Upper lobe of left lung (tissue), 6 donors: Measurements from ENCODE around the gene TLE3. TPM values are rescaled to one million over a fixed set of nuclear protein-coding genes. Genes with fewer than 3 reads are reported as not detected.

Experiments used
- ATAC-seq, 2 donors: fragments of 200-7000 bp; cut with Tn5 transposase; one replicate each; pipeline ENCODE4 v1.9.1; 2022; ENCODE audit warnings: mild to moderate bottlenecking in 2 of 2, moderate library complexity in 2 of 2; ENCODE audit not compliant: low FRiP score in 2 of 2
- DNase-seq, 2 donors: peaks; one replicate each; pipeline ENCODE4 v3.0.0-alpha.2; 2019 to 2020
- H3K27ac ChIP-seq, 4 donors: fragments of 200-600 bp; sonication (generic); one replicate each; pipeline ENCODE4 v1.5.1; 2016 to 2019
- H3K27me3 ChIP-seq, 4 donors: fragments of 200-600 bp; sonication (generic); one replicate each; pipeline ENCODE4 v1.5.1; 2017 to 2019
- H3K36me3 ChIP-seq, 4 donors: fragments of 200-600 bp; sonication (generic); one replicate each; pipeline ENCODE4 v1.5.1; 2016 to 2019
- H3K4me1 ChIP-seq, 4 donors: fragments of 200-600 bp; sonication (generic); one replicate each; pipeline ENCODE4 v1.5.1; 2018 to 2019
- H3K4me3 ChIP-seq, 4 donors: fragments of 200-600 bp; sonication (generic); one replicate each; pipeline ENCODE4 v1.5.1; 2017 to 2019; ENCODE audit warnings: mild to moderate bottlenecking in 2 of 4, moderate library complexity in 1 of 4
- H3K9me3 ChIP-seq, 4 donors: fragments of 200-600 bp; sonication (generic); one replicate each; pipeline ENCODE4 v1.5.1; 2018 to 2019
- CTCF ChIP-seq, 6 experiments: fragments of 450-650 bp in 4 of 6; fragments of 200-600 bp in 2 of 6; sonication (generic) in 2 of 6; IDR thresholded peaks; one replicate each; pipeline ENCODE4 v1.5.1; 2016 to 2019; ENCODE audit warnings: antibody characterized with exemption in 6 of 6
- EP300 ChIP-seq, 4 donors: sonication (generic); formaldehyde crosslinking; IDR thresholded peaks; one replicate each; pipeline ENCODE4 v1.5.1; 2017; ENCODE audit warnings: antibody characterized with exemption in 4 of 4, control low read depth in 2 of 4
- POLR2A ChIP-seq, 4 donors: fragments of 450-650 bp; IDR thresholded peaks; one replicate each; pipeline ENCODE4 v1.5.1; 2016 to 2017; ENCODE audit warnings: antibody characterized with exemption in 4 of 4, mild to moderate bottlenecking in 2 of 4
- POLR2AphosphoS5 ChIP-seq, 2 donors: sonication (generic); formaldehyde crosslinking; IDR thresholded peaks; one replicate each; pipeline ENCODE4 v1.5.1; 2017; ENCODE audit warnings: antibody characterized with exemption in 2 of 2
- WGBS, 2 donors: methylation state at CpG; one replicate each; pipeline ENCODE4 v1.1.5; 2017 to 2018; 5-methylcytosine and 5-hydroxymethylcytosine counted together
- total RNA-seq, 6 donors: library from RNA; depleted of rRNA in 4 of 6; stranded (reverse); fragments of >200 nt in 4 of 6; gene quantifications; one replicate each; pipeline versions ENCODE4 v1.1.0 to v1.2.1, GENCODE V29; 2016 to 2021
- donor health status: DM: no; HTN: no; CAD: no; lungs with moderate emphysema.
- donor health status: DM: no; HTN: yes; CAD: no; lungs with severe emphysema.

The TLE3 gene
- total RNA-seq, 6 donors from 2014 or later: 52.2 to 140 (median 80.6) TPM

DNA sequence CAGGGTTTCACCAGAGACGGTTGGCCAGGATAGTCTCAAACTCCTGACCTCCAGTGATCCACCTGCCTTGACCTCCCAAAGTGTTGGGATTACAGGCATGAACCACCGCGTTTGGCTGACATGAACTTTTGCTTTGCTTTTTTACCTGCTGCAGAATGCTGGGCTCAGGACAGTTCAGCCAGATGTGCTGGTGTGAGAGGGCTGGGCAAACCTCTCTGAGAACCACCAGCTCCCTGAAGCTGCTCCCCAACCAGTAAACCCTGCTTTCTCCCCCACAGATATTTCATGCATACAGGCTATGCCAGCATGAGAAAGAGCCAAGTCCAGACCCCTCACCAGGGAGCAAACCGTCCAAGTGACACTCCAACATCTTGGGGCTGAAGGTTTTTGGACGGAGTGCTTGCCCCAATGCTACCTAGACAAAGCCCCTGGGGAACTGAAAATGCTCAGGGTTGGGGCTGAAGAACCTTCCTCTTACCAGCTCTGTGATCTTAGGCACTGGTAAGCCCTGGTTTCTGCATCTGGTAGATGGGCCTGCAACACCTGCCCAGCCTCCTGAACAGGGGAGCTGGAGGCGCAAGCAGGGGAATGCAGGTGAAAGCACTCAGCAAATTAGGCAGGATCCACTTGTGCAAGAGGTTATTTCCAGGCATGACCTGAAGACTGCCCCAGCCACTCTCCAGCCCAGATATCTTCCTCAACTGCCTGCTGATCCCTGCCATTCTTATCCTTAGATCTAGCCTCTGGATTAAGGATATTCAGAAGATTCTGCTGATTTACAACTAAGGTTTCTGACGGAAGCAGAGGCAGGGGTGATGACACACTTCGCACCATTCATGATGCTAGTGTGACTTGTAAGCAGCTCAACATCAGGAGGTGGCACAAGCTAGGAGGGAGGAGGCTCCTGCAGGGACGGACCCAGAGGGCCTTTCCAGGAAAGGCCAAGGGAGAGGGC is 78.8 kb downstream of the TLE3 start:
- no peak for DNase-seq
- WGBS, 2 donors: 87 to 90% methylated on average over 8 to 9 of the region's 9 CpGs
- no peak overlapping the region for H3K27ac ChIP-seq
- peaks cover 11 to 13% (median 12%) of the 10 kb centered on the region in 4 donors for H3K4me1 ChIP-seq
- H3K9me3 ChIP-seq: no peaks in the 10 kb centered on the region
- H3K36me3 ChIP-seq: no peaks in the 10 kb centered on the region
- no peaks in the 10 kb centered on the region for H3K27me3 ChIP-seq
- no peak for ATAC-seq
- H3K4me3 ChIP-seq: no peak overlapping the region
- no peak for TF ChIP-seq CTCF (IDR thresholded peaks at IDR 0.05)
- no peak for TF ChIP-seq POLR2AphosphoS5 (IDR thresholded peaks at IDR 0.05)
- no peak for TF ChIP-seq EP300 (IDR thresholded peaks at IDR 0.05)
- TF ChIP-seq POLR2A (IDR thresholded peaks at IDR 0.05): no peak

GRCh38 chr15:70017801-70018200 is 79.9 kb downstream of the TLE3 start:
- Histone ChIP-seq H3K36me3 (no peaks in the 10 kb centered on the region), H3K4me1 (peaks cover 0 to 2% (median under 1%) of the 10 kb centered on the region in 4 donors), H3K9me3 (no peaks in the 10 kb centered on the region), H3K27ac (no peak overlapping the region), H3K27me3 (no peaks in the 10 kb centered on the region), H3K4me3 (no peak overlapping the region)
- DNase-seq: no peak
- ATAC-seq: no peak
- 83 to 88% methylated on average over 2 of the region's 2 CpGs for WGBS, 2 donors
- no peak for TF ChIP-seq EP300 (IDR thresholded peaks at IDR 0.05)
- no peak for TF ChIP-seq POLR2AphosphoS5 (IDR thresholded peaks at IDR 0.05)
- TF ChIP-seq CTCF (IDR thresholded peaks at IDR 0.05): no peak
- TF ChIP-seq POLR2A (IDR thresholded peaks at IDR 0.05): no peak

DNA sequence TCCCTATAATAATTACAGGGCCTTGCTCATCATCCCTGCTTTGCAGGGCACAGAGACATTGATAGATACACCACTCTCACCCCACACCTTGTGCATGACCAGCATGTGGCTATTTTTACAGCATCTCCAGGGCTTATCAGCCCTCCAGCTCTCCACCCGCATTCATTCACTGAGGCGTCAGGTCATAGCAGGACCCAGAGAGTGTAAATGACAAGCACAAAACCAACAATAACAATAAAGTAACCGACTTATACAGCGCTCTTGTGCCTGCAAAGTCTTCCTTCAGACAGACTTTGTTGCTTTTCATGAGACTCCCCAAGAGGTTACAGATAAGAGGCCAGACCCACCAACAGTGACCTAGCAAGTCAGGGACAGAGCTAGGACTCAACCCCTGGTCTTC is 80.7 kb downstream of the TLE3 start:
- H3K4me3 ChIP-seq: no peak overlapping the region
- no peak for TF ChIP-seq EP300 (IDR thresholded peaks at IDR 0.05)
- no peak for TF ChIP-seq CTCF (IDR thresholded peaks at IDR 0.05)
- no peak for TF ChIP-seq POLR2AphosphoS5 (IDR thresholded peaks at IDR 0.05)
- TF ChIP-seq POLR2A (IDR thresholded peaks at IDR 0.05): no peak
- H3K36me3 ChIP-seq: no peaks in the 10 kb centered on the region
- H3K9me3 ChIP-seq: no peaks in the 10 kb centered on the region
- 94% methylated on average over 4 of the region's 4 CpGs for WGBS, 2 donors
- H3K4me1 ChIP-seq: no peaks in the 10 kb centered on the region
- no peaks in the 10 kb centered on the region for H3K27me3 ChIP-seq
- no peak for DNase-seq
- H3K27ac ChIP-seq: no peak overlapping the region
- no peak for ATAC-seq

DNA sequence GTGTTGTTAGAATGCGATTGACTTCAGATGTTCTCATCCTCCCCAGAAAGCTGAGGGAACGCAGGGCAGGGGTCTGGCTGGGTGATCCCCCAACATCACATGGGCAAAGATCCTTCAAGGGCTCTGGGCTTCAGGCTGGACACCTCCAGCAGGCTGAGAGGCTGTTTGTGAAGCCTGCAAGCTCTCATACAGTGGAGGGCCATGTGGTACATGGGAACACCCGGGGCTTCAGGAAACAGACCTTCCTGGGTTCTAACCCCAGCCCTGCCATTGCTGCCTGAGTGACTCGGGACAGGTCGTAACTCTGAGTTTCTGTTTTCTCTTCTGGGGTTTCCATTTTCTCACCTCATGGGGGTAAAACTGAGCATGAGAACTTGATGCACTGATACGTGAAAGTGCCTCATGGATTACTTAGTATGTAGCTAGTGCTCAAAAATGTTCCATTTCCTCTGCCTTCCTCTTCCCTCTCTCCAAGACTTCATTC is 81.2 kb downstream of the TLE3 start:
- ATAC-seq (no peak), DNase-seq (no peak)
- Histone ChIP-seq H3K27me3 (no peaks in the 10 kb centered on the region), H3K27ac (no peak overlapping the region), H3K36me3 (no peaks in the 10 kb centered on the region), H3K9me3 (no peaks in the 10 kb centered on the region), H3K4me3 (no peak overlapping the region), H3K4me1 (no peaks in the 10 kb centered on the region)
- TF ChIP-seq POLR2AphosphoS5 (IDR thresholded peaks at IDR 0.05): no peak
- no peak for TF ChIP-seq POLR2A (IDR thresholded peaks at IDR 0.05)
- no peak for TF ChIP-seq EP300 (IDR thresholded peaks at IDR 0.05)
- TF ChIP-seq CTCF (IDR thresholded peaks at IDR 0.05): no peak
- WGBS, 2 donors: 76 to 82% methylated on average over 5 to 6 of the region's 6 CpGs
